Suppressor macrophage (primary cell): Measurements from ENCODE around the gene SPTB.
A peak's percentile ranks its signal among the peaks of the same experiment; 100 is the strongest.

Experiments used
- DNase-seq, 4 experiments: peaks; one replicate each; pipeline ENCODE4 v3.0.0-alpha.2; 2020 to 2022

SPTB gene

DNA sequence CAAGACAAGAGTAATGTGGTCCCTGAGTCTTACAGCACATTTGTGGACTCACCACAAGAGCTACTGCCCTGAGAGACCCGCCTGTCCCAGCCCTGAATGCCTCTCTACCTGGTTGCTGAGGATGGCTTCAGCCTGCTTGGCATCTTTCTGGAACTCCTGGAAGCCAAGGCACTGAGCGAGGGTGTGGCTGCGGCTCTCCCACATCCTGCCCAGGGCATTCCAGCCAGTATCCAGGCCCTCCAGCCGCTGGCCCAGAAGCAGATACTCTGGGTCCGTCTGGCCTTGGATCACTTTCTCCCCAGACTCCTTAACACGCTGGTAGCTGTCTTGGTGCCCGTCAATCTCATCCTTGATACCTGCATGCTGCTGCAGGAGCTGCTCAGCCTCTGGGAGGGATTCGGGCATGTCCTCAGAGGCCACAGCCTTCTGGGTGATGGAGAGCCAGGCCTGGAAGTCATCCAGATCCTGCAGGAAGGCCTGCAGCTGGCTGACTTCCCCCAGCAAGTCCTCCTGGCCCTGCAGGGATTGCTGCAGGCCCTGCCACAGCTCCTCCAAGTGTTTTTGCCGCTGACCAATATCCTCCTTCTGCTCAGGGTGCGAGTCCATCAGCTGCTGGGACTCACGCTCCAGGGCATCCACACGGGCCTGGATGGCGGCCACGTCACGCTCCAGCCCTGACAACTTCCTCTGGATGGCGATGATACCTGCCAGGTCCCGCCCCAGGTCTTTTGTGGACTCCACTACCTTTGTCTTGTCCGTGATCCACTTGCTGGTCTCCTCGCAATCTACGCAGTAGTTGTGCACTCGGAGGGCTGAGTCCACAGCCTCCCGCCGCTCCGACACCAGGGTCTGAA lies 93.2 kb downstream of the SPTB start:
- no peak for DNase-seq

DNA sequence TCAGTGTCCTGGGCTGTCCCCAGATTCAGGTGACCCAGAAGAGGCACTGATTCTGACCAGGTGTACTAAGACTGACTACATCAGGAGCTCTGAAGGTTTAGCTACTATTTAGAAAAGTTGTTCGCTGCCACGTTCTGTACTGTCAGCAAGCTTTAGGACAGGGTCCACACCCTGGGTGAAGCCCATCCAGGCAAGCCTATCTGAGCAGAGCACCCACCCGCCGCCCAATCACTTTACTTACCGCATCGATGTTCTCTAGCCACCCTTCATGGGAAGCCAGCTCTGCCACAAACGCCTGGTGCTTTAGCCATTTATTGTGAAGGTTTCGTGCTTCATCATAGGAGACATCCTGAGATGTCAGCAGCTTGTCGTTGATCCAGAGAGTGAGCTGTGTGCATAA lies 95.7 kb downstream of the SPTB start:
- DNase-seq = no peak

DNA sequence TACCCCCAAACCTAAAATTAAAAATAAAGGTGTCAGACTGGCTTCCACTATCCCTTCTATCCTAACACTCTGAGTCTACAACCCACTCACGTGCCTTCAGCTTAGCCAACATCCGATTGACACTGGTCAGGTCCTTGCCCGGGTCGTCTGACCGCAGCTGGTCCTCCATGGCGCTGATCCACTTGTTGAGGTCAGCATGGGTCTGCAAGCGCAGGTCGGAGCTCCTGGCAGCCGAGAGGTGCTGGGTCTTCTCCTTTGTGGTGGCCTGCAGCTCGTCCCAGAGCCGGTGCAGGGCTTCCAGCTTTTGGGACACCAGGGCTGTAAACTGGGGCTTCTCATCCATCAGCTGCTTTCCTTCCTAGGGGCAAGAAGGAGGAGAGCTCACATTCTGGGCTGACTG lies 97.5 kb downstream of the SPTB start:
- DNase-seq = no peak

DNA sequence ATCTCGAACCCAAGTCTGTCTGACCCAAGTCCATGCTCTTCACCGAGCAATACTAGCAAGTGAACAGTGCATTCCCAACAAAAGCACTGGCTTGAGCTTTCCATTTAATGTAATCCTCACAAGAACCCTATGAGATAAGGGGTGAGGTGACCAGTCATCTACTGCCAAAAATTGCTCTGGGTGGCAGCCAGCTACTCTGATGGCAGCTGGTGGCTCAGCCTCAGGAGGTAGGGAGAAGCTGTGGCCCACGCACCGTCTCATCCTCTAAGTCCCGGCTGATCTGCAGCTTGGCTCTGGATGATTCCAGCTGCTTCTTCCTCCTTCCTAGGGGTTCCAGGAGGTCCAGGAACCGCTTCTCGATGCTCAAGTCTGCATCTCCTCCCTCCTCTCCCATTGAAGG lies 100.2 kb downstream of the SPTB start:
- no peak for DNase-seq

DNA sequence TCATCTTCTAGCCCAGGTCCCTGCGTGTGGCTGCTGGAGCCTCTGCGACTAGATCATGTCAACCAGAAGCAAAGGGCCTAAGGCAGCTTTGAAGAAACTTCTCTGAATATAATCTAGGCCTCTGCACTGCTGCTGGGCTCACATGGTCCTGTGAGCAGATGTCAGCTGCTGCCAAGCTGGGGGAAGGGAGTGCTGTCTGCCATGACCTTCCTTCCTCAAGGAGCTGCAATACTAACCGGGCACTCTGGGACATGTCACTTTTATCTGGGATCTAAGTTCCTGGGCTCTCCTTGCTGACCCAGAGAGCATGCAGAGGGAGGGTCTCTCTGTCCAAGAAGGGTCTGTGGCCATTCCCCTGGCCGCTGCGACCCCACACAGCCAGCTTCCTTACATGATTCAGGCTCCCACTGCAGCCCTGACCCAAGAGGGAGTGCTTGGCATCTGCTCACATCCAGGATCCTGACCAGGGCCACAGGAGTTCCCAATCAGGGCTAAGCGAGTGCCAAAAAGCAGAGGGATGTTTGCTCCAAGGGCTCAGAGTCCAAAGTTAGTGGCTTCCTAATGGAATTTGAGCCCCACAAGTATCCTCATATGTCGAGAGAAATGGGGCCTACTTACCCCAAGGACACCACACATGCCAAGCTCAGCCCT lies 101.5 kb downstream of the SPTB start:
- peak in 3 of 4 experiments; percentile 13 to 46 (median 25) for DNase-seq

DNA sequence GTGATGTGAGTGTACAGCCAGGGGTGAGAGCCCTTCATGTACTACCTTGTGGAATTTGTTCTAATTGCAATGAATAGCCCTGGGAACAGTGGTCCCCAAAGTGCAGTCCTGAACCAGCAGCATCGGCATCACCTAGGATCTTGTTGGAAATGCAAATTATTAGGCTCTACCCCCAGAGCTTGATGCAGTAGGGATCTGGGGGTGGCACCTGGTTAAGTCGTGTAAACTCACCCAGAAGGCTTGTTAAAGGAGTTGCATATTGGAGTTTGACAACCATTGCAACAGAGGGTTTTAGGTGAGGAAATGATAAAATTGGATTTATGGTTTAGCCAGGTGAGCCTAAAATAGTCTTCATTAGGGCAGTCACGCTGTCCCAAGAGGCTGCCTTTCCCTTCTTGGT lies 102.2 kb downstream of the SPTB start:
- DNase-seq = no peak

DNA sequence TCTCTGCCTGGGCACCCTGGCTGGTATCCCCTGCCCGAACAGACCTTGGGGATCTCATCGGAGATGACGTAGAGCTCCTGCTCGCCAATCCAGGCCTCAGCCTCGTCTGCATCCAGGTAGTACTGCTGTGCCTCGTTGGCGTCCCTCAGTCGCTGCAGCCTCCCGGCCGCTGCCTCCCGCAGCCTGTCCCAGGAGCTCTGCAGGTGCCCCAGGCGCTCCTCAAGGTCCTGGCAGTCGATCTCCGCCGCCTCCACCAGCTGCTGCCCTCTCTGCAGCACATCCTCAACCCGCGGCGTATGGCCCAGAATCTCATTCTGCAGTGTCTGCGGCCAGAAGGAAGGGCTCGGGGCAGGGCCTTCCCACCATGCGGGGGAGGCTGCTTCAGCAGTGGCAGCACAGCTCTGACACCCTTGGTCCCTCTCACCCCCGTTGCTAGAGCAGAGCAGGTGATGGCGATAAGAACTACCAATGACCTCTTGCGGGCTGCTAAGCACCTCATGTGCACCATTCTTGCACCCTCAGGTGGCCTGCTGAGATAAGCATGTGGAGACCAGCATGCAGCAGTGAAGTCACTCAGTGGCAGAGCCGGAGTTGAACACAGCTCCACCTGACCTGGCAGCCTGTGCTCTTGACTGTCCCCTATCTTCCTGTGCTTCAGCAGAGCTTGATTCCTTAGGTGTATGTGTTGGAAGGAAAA lies 104.5 kb downstream of the SPTB start:
- DNase-seq = no peak

DNA sequence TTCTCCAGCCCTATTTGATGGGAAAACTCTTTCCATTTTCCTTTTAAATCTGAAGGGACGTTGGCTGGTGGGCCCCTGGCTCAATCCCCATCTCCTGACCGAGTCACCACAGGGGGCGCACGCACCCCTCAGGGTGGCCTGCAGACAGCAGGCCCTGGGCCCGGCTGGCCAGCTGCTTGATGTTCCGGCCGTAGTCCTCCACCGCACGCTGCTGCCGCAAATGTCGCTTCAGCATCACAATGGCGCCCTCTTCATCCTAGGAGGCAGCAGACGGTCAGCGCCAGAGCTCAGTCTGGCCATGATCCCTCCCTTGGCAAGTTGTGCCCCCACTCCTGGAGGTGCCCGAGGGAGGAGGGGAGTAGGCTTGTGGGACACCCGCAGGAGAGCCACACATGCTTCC lies 105.4 kb downstream of the SPTB start:
- no peak for DNase-seq

DNA sequence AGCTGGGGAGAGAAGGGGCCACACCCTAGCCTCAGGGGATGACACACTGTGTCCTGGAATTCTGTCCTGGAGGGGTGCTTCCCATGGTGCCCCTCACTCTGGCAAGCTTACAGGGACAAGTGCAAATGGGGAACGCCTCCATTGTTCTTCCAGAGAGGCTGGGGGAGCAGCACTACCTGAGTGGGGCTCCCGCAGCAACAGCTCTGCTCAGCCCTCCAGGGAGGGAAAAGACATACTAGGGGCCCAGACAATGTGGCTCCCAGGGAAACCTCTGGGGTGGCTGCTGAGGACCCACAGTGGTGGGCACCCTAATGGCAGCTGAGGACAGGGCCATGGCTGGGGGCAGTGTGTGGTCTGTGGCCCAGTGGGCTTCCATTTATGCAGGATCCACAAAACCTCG lies 106.1 kb downstream of the SPTB start:
- DNase-seq = no peak

DNA sequence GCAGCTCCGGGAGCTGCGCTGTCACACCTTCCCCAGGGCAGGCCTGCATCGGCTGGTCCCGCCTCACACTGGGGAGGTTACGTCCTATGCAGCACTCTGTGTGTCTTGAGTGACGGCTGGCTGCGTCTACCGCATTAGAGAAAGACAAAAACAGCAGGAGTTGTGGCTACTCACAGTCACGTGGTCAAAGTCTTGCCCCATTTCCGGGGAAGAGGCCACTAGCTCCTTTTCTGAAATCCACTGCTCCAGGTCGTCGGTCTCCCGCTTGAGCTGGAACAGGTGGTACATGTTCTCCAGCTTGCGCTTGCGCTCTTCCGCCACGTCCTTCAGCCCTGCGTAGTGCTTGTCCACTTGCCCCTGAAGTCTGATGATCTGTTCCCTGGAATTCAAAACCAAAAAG lies 106.7 kb downstream of the SPTB start:
- DNase-seq = no peak

DNA sequence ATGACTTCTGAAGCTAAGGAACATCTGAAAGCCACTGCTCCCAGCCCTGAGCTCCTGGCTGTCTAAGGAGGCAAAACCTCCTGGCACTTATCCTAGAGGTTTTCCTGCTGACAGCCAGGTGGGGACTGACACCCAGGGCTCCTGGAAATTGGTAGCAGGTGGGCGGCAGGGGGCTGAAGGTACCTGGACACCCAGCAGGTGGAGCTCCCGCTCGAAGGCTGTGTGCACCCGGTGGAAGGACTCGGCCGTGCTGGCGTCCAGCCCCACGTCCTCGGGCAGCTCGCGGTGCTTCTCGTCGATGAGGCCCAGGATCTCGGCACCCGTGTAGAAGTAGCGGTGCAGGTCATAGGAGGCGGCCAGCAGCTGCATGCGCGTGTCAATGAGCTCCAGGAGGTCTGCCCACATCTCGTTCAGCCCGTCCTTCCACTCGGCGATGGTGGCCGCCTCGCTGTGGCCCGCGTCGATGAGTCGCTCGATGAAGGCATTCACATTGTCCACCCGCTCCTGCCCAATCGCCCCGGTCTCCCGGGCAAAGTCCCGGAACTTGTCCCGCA lies 107.2 kb downstream of the SPTB start:
- DNase-seq = no peak

DNA sequence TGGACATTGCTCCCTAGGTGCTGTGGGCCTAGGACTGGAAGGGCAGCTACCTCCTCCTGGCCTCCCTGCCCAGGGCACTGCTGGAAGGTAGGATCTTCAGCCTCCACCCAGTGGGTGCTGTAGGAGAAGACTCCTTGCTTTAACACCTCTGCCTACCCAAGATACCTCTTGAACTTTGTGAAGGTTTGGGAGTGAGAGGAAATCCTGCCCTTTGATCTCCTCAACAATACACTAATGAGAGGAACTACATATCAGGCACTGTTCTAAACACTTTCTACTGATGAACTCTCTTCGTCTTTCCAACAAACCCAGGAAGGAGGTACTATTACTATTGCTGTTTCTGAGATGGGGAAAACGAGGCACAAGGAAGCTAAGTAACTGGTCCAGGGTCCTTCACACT lies 108.5 kb downstream of the SPTB start:
- no peak for DNase-seq

DNA sequence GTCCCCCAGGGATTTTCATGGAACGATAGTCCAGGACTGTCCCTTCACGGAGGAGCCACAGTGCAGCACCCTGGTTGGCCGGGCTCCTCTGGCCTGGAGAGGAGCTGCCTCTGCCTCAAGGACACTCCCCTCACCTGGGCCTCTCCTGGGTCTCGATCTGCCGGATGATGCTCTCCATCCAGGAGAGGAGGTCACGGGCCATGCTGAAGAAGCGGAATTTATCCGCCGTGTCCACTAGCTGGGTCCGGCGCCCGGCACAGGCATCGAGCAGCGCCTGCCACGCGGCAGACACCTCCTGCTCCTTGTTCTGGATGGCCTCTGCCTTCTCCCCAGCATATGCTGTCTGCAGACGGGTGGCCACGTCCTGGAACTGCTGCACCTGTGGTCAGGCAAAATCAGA lies 109.0 kb downstream of the SPTB start:
- no peak for DNase-seq

DNA sequence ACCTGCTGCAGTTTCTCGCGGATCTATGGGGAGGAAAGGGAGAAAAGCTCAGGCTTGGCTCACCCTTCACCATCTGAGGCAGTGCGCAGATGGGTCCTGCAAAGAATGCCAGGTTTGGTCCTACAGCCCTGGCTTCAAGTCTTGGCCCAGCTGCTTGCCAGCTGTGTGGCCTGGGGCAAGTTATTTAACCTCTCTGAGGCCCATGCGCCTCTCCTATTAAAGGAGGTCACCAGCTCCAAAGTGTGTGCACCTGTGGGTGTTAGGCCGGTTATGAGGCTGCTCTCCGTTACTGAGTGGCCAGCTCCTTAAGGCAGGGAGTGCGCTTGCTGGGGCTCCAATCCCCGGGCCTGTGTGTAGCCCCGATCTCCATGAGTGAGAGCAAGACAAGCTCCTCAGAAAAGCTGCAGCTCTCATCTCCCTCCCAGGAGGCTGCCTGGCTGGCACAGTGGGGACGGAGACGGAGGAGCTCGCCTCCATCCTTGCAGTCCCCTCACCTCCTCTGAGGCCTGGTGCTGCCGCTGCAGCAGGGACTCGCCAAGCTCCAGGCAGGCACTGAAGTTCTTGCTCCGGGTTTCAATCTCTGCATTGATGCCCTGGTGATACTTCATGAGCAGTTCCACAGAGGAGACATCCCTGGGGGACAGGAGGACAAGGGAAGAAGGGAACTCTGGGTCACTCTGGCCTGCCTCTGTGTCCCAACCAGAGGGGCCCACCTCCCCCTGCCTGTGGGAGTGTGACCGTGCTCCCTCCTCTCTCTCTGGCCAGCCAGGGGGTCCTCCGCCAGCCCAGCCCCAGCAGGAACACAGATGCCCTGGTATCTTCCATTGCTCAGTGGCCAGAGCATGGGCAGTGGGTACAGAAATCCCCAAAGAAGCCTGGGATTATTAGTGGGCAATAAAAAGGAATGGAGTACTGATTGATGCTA lies 110.3 kb downstream of the SPTB start:
- DNase-seq = no peak

DNA sequence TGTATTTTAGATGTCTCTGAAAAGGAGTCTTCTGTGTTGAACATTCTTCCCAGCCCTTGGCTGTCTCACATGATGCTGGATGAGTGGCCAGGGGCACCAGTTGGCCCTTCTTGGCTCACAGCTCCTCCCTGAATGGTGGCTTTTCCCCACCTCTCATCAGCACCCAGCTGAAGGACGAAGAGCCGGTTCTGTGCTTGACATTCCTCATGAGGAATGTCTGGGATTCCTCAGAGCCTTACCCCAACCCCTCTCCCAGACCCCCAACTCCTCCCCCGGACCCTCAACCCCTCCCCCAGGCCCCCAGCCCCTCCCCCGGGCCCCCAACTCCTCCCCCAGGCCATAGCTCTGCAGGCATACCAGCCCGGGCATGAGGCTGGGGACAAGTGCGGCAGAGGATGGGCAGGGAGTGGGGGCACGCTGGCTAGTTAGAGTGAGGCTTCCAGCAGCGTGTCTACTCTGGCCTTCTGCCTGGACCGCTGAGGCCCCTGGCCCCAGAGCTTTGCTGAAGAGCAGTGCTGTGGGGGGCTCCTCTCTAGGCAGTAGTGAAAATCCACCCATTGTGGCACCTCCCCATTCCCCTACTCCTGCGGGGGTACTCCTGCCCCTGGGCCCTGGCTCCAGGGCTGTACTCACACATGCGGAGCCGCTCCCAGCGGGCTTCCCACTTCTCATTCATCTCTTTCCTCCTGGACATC lies 111.2 kb downstream of the SPTB start:
- DNase-seq = no peak

DNA sequence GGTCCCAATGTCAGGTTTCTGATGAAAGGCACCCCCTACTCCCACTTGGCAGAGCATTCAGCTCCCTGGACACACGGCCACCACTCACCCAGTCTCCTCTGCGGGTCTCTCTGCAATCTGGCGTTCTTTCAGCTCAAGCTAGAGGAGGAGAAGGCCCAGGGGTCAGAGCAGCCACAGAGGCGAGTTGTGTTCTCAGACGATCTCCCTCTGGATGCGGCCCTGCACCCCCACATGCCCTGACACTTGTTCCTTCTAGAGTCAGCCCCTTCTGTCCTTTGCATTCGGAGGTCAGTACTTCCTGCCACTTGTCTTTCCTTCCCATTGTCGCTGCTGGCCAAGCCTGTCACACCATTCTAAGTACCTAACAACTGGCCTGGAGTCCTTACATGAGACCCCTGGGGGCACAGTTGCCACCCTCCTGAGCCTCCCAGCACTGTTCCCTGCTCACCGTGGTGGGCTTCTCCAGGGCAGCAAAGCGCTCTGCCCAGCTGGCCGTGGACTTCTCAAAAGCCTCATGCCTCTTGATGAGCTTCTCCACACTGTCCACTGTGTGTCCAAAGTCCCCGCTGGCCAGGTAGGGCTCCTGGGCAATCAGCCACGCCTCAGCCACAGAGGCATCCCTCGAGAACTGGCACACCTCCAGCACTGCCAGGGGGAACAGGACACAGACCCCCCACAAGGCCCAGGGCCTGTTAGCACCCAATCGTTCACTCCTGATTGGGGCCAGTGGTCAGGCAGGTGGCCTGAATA lies 112.3 kb downstream of the SPTB start:
- no peak for DNase-seq

DNA sequence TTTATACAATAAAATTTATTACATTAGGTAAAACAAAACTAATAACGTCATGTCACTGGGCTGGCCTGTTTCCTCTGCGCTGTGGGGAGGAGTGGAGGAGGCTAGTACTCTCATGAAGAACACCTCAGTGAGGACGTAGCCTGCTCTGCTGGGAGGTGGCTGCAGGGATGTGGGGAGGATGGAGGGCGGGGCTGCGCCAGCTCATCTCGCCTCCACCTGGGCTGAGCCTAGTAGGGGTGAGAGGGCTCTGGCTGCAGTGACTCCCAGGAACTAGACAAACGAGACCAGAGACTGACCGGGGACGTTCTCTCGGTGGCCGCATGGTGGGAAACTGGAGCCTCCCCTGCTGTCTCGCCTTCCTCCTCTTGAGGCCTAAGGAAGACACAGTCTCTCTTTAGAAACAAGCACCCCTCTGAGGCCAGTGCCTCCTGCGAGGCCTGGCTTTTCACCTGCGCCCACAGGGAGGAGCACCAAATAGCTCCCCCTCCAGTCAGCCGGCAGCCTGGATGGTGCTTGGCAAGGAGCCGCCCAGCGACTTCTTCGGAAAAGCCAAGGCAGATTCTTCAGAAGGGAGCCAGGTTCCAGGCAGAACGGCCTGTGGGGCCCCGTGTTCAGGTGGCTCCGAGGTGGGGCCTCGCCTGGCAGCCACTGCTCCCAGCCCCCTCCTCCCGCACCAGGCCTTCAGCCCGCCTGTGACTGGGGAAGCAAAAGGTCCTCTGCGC lies 113.1 kb downstream of the SPTB start:
- DNase-seq = no peak

DNA sequence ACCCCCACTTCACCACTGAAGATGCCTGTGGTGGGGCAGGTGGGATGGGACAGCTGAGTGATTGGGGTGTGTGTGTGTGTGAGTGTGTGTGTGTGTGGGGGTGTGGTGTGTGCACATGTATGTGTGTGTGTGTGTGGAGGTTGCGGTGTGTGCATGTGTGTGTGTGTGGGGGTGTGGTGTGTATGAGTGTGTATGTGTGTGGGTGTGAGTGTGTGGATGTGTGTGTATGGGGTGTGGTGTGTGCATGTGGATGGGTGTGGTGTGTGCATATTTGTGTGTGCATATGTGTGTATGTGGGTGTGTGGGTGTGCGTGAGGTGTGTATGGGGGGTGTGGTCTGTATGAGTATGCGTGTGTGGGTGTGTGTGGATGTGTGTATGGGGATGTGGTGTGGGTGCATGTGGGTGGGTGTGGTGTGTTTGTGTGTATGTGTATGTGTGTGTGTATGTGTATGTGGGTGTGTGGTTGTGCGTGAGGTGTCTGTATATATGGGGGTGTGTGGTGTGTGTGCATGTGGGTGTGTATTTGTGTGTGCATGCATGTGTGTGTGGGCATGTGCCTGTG lies 113.9 kb downstream of the SPTB start:
- no peak for DNase-seq

DNA sequence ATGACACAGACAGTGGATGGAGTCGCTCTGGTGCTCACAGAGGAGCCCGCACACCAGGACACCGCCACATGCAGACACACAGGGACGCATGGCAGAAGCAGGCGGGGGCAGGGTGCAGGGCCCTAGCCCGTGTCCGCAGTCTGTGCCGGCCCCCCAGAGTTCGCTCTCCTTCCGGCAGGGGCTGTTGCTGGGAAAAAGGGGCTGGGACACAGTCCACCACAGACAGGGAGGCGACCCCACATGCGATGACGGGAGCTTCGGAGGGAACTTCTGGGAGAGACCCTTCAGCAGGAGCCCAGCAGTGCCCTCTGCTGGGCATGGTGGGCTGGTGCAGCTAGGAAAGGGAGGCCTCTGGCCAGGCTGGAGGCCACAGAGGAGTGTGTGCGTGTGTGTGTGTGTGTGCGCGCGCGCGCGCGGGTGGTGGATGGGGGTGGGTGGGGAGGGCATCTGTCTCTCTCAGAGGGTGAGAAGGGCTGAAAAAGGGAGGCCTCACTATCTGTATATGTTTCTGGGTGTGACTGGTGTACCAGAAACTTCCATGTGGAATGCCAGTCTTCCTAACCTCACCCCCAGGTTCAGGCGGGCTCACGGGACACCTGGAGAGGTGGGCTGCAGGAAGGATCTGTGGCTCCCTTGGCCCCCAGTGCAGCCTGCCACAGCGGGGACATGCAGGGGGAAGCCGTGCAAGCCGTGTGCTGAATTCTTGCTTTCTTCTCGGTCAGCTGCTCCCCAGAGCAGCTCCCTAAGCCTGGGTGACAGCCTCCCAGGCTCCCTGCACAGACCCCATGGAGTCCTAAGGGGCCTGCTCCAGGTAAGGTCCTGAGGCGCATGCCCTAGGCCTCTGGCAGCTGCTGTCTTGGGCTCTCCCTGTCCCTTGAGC lies 114.8 kb downstream of the SPTB start:
- peak; percentile 75 to 86 (median 84) for DNase-seq
